Measurements from ENCODE around the gene ZCRB1. TPM values are rescaled to one million over a fixed set of nuclear protein-coding genes. Genes with fewer than 3 reads are reported as not detected.

ZCRB1 gene
- total and polyA plus RNA-seq, 2 of the 4 experiments (the other 2 are of a cell fraction), result 19.7 to 28.1 TPM

- intact Hi-C loops (cut with micrococcal nuclease), result no loop called here
- DNase-seq (no peak), ATAC-seq (ENCODE audit: low read depth) (no peak)
- H2BK5ac ChIP-seq (ENCODE audit: low read depth, low read length, poor library complexity, severe bottlenecking), result no peak overlapping the region
- H4K91ac ChIP-seq (ENCODE audit: insufficient read depth, low read depth, low read length), result no peak overlapping the region
- in situ Hi-C loops (cut with MboI; ENCODE audit: low sequenced_read_pairs), result no loop called here
- ChIA-PET POLR2A (ENCODE audit: unreplicated experiment) (no interaction called here), CTCF (interaction anchor here (0.6 kb wide), 1 partner anchor 17 kb away, joined by 5 read pairs; no protein-coding TSS in a partner anchor)
- H3K27ac ChIP-seq (ENCODE audit: insufficient read depth, low read length), result no peak overlapping the region
- H3K4ac ChIP-seq (ENCODE audit: low read depth, low read length), result no peak overlapping the region
- BruUV-seq (replicated peaks), result no TSS peak
- no peaks in the 10 kb centered on the region for H4K20me1 ChIP-seq (ENCODE audit: insufficient read depth, low read length)
- no peak for TF ChIP-seq RAD21 (IDR thresholded peaks at IDR 0.05; ENCODE audit: low read length)
- no peak for TF ChIP-seq MAZ (IDR thresholded peaks at IDR 0.05; ENCODE audit: borderline replicate concordance, low read depth, low read length)
- TF ChIP-seq, protein P1, sequence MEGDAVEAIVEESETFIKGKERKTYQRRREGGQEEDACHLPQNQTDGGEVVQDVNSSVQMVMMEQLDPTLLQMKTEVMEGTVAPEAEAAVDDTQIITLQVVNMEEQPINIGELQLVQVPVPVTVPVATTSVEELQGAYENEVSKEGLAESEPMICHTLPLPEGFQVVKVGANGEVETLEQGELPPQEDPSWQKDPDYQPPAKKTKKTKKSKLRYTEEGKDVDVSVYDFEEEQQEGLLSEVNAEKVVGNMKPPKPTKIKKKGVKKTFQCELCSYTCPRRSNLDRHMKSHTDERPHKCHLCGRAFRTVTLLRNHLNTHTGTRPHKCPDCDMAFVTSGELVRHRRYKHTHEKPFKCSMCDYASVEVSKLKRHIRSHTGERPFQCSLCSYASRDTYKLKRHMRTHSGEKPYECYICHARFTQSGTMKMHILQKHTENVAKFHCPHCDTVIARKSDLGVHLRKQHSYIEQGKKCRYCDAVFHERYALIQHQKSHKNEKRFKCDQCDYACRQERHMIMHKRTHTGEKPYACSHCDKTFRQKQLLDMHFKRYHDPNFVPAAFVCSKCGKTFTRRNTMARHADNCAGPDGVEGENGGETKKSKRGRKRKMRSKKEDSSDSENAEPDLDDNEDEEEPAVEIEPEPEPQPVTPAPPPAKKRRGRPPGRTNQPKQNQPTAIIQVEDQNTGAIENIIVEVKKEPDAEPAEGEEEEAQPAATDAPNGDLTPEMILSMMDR (conservative IDR thresholded peaks at IDR 0.05; ENCODE audit: low read depth, low read length), result peak; percentile 30; the same call in 1 of the 2 replicates
- no peak for TF ChIP-seq FOS (IDR thresholded peaks at IDR 0.05; ENCODE audit: low read depth, low read length)
- TF ChIP-seq, protein P2, sequence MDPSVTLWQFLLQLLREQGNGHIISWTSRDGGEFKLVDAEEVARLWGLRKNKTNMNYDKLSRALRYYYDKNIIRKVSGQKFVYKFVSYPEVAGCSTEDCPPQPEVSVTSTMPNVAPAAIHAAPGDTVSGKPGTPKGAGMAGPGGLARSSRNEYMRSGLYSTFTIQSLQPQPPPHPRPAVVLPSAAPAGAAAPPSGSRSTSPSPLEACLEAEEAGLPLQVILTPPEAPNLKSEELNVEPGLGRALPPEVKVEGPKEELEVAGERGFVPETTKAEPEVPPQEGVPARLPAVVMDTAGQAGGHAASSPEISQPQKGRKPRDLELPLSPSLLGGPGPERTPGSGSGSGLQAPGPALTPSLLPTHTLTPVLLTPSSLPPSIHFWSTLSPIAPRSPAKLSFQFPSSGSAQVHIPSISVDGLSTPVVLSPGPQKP (IDR thresholded peaks at IDR 0.05; ENCODE audit: borderline replicate concordance, low read depth, low read length), result no peak
- no peak for TF ChIP-seq RFX5 (IDR thresholded peaks at IDR 0.05; ENCODE audit: low read depth, low read length)
- no peaks in the 10 kb centered on the region for H3K9me1 ChIP-seq (ENCODE audit: insufficient read depth, low read length)
- no peak overlapping the region for H3K56ac ChIP-seq (ENCODE audit: extremely low read depth, insufficient read depth, low read length)
- no peak overlapping the region for H3K14ac ChIP-seq (replicated peaks; ENCODE audit: low read depth, low read length)
- H3K79me1 ChIP-seq (ENCODE audit: low read depth in 1 of 2, low read length in 2 of 2), result no peaks in the 10 kb centered on the region
- H3K27me3 ChIP-seq (ENCODE audit: control insufficient read depth, insufficient read depth, low read length), result no peaks in the 10 kb centered on the region
- no peak overlapping the region for H3K4me2 ChIP-seq (ENCODE audit: low read depth, low read length)
- no peak overlapping the region for H2AK5ac ChIP-seq (ENCODE audit: low read depth, low read length)
- no peak overlapping the region for H3K18ac ChIP-seq (ENCODE audit: low read depth, low read length)
- H2BK20ac ChIP-seq (ENCODE audit: low read depth, low read length), result no peak overlapping the region
- WGBS, 2 experiments (ENCODE audit: extremely low coverage in 2 of 2, insufficient read length in 1 of 2), result no CpG with 5 or more reads among the region's 5 CpGs
- H2AK9ac ChIP-seq (replicated peaks; ENCODE audit: low read depth, low read length, poor library complexity), result no peak overlapping the region
- H4K5ac ChIP-seq (ENCODE audit: low read depth, low read length), result no peak overlapping the region
- H3K4me1 ChIP-seq (ENCODE audit: control insufficient read depth, insufficient read depth, low read length), result no peaks in the 10 kb centered on the region
- no peak overlapping the region for H4K8ac ChIP-seq (ENCODE audit: low read depth in 2 of 2, low read length in 2 of 2)
- no peak overlapping the region for H3K9ac ChIP-seq (ENCODE audit: low read depth, low read length)
- no peaks in the 10 kb centered on the region for H3K36me3 ChIP-seq (ENCODE audit: control insufficient read depth, insufficient read depth, low read length)
- no peak overlapping the region for H2AFZ ChIP-seq (replicated peaks; ENCODE audit: low read length, poor library complexity)
- H3K9me3 ChIP-seq (ENCODE audit: control insufficient read depth, insufficient read depth, low read length), result 0 out of 2 replicates have a peak, but pooled peaks cover 2% of the 10 kb centered on the region
- no peak overlapping the region for H2BK120ac ChIP-seq (ENCODE audit: low read depth, low read length)
- no peak overlapping the region for H3K4me3 ChIP-seq (ENCODE audit: insufficient read depth, low read depth, low read length)
- no peak overlapping the region for H2BK15ac ChIP-seq (ENCODE audit: low read depth, low read length)
- dilution Hi-C loops (cut with HindIII; ENCODE audit: low sequenced_read_pairs, unreplicated experiment), result no loop called here
- H3K23ac ChIP-seq (ENCODE audit: low read depth, low read length), result no peak overlapping the region
Measured at GRCh38 chr12:42296503-42297109, 29.3 kb downstream of the ZCRB1 start.

All from IMR-90 (cell line).